Measurements from ENCODE around the gene ASS1.

GRCh38 chr9:130549093-130549735, 104.5 kb downstream of the ASS1 start:
- TF ChIP-seq CTCF (IDR thresholded peaks at IDR 0.05; ENCODE audit: borderline replicate concordance, extremely low read depth, low read length, poor library complexity, severe bottlenecking) (no peak), EZH2 (IDR thresholded peaks at IDR 0.05; ENCODE audit: borderline replicate concordance, low read depth, low read length, severe bottlenecking) (no peak)
